Activated CD4-positive, alpha-beta T cell treated with anti-CD3 and anti-CD28 coated beads, Interleukin-2, amount 50 U/mL, for 4 hours (primary cell): ENCODE measurements around the gene TNFSF15.

Experiments
- DNase-seq, 2 experiments: peaks; one replicate each; pipeline ENCODE4 v3.0.0-alpha.2; 2020

The TNFSF15 gene

GRCh38 chr9:114805670-114806525 is at the start of gene TNFSF15:
TNFSF15 (minus strand) TSS chr9:114806039; CDS start chr9:114806012, 27 bp downstream.
- DNase-seq, result no peak

DNA sequence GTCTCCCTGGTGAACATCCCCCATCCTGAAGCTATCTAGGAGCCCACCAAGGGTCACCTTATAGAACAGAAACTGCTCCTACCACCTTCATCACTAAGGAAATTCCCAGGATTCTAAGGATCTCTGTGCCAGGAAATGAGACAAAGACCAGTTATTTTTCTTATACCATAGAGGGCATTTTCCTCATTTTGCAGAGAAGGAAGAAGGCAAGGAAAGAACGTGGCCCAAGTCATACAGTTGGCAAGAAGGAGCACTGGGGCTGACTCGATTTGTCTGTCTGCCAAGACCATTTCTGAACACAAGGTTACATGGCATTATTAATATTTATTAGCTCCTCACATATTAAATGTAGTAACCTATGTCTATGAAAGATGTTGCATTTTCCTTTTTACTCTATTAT is 49.6 kb upstream of the TNFSF15 start:
- no peak for DNase-seq

- DNase-seq, result no peak
These were observed 49.0 kb upstream of the TNFSF15 start for GRCh38 chr9:114854736-114855355.

GRCh38 chr9:114853071-114853855 is 47.4 kb upstream of the TNFSF15 start:
- no peak for DNase-seq

- no peak for DNase-seq
These were observed 46.3 kb upstream of the TNFSF15 start for GRCh38 chr9:114852050-114852594.

DNA sequence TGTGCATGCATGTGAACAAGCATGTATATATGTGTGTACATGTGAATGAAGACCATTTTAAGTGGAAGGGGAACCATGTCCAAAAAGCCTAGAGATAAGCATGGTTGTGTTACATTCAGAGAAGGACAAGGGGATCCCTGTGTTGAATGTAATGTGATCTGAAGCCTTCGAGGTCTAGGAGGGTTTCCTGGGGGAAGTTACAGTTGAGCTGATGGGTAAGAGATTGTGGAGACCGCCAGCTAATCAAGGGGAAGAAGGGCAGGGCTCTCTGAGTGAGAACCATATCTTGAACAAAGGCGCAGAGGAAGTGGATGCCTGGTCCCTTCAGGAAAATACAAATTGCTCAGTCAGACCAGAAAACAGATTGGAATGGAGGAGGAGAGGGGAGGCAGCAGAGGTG is 45.5 kb upstream of the TNFSF15 start:
- no peak for DNase-seq

- DNase-seq, result no peak
These were observed 45.0 kb upstream of the TNFSF15 start for GRCh38 chr9:114850871-114851270.

DNA sequence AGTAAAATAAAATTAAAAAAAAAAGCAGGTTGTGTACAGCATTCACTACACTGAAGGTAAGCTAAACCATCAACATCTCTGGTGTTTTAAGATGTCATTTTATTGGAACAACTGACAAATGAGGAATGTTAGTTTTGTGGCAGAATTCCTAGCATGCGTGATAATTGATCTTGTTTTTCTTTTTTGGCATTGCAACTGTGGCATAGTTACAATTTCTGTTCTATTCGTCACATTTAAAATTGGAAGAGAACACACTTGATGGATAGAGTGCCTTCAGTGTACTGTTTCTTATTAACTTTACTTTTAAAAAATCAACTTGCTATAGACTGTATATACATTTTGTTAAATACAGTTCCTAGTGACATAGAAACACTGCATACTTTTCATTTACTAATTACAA is 43.6 kb upstream of the TNFSF15 start:
- DNase-seq, result no peak

DNA sequence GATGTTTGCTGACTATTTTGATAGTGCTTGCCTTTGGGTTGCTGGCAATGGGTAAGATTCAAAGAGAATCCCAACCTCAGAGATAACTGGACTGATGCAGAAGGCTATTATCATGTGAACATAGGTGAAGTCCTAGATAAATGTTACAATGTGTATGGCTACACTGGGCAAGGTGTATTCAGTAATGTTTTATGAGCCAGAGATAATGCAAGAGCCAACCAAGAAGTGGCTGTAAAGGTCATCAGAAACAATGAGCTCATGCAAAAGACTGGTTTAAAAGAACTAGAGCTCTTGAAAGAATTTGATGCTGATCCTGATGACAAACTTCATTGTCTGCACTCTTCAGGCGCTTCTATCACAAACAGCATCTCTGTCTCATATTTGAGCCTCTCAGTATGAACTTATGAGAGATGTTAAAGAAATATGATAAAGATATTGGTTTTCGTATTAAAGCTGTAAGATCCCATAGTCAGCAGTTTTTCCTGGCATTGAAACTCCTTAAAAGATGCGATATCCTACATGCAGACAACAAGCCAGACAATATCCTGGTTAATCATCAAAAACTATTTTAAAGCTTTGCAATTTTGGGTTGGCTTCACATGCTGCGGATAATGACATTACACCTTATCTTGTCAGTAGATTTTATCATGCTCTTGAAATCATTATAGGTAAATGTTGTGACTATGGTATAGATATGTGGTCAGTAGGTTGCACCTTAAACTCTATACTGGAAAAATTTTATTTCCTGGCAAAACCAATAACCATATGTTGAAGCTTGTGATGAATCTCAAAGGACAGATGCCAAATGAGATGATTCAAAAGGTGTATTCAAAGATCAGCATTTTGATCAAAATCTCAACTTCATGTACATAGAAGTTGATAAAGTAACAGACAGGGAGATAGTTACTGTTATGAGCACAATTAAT is 41.9 kb upstream of the TNFSF15 start:
- DNase-seq, result no peak

DNA sequence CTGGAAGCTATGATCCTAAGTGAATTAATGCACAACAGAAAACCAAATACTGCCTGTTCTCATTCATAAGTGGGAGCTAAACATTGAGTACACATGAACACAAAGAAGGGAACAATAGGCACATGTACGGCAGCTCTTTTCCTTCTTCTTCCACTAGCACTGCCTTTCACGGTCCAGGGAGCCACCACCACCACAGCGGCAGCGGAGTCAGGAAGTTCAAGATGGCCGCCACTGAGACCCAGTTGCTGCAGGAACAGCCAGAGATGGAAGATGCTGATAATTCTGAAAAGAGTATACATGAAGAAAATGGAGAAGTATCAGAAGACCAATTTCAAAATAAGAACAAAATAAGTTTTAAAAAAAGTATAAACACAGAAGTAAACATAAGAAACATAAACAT is 39.5 kb upstream of the TNFSF15 start:
- DNase-seq, result no peak

GRCh38 chr9:114844766-114845165 is 38.9 kb upstream of the TNFSF15 start:
- no peak for DNase-seq

DNA sequence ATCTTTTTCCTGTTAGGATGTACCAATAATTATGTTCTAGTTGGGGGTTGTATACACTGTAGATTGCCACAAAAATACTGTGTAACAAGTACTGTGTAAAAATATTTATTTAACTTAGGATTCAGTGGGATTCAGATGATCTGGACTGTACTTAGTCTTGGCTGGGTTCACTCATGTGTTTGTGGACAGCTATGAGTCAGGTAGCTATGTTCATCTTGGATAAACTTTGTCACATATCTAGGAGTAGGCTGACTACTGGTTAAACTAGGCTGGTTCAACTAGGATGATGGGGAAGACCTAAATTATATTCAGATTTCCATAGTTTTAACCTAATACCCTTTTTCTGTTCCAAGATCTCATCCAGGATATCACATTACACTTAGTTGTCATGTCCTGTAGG is 32.1 kb upstream of the TNFSF15 start:
- DNase-seq, result no peak

GRCh38 chr9:114836769-114837168 is 30.9 kb upstream of the TNFSF15 start:
- DNase-seq, result no peak

GRCh38 chr9:114834386-114834785 is 28.5 kb upstream of the TNFSF15 start:
- no peak for DNase-seq

GRCh38 chr9:114830546-114830945 is 24.7 kb upstream of the TNFSF15 start:
- no peak for DNase-seq

DNA sequence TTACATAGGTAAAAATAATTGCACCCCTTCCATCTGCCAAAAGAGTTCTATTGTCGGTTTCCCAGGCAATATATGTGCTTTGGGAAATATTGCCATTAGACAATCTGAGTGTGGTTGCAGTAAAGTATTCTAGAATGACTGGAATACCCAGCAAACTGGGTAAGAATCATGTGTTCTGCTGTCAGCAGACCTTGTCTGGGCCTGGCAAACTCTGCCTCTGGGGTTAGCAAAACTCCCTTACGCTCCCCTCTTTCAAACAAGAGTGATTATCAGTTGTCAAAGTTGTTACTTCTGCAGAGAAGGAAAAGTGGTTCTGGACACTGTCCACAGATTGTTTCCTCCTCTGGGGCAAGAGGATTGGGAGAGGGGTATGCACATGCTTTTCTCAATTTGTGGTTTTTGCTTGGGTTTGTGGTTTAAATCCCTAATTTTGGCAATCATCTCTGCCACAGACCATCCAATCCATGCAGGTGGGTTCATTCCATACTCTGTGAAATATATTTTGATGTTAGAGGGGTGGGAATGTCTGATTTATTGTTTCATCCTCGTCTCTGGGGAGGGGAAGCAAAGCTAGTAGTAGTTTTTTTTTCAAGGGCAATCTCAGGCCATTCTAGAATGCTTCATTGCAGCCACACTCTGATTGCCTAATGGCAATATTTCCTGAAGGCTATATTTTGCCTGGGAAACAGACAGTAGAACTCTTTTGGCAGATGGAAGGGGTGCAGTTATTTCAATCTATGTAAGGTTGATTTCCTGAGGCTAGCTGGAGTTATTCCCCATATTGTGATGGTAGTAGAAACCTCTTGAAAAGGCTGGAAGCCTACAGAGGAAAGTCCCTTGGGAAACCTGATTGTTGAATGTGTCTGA is 24.0 kb upstream of the TNFSF15 start:
- DNase-seq, result no peak

GRCh38 chr9:114828303-114828650 is 22.4 kb upstream of the TNFSF15 start:
- DNase-seq, result no peak

DNA sequence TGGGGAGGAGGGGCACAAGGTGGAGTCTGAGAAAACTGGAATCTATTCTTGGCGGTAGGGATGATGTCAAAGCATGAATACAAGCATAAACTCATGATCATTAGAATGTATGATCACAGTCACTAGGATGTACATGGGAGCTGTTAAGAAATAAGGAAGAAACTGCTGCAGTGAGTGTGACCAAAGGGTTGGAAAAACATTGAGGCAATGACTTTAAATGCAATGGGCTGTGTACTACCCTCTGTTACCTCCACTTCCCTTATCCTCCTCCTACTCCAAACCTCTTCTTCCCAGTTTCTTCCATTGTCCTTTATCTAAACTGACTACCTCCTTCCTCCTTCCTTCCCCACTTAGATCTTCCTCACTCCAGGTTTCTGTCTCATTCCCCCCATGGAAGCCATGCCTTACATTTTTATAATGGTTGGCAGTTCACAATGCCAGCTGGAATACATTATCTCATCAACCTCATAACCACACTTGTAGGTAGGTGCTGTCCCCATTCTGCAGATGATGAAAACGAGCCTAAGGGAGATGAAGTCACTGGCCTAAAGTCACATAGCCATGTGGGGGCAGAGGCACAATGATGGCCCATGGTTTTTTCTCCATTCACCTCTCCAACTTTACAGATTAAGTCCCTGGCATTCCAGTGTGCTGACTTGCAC is 21.9 kb upstream of the TNFSF15 start:
- no peak for DNase-seq

DNA sequence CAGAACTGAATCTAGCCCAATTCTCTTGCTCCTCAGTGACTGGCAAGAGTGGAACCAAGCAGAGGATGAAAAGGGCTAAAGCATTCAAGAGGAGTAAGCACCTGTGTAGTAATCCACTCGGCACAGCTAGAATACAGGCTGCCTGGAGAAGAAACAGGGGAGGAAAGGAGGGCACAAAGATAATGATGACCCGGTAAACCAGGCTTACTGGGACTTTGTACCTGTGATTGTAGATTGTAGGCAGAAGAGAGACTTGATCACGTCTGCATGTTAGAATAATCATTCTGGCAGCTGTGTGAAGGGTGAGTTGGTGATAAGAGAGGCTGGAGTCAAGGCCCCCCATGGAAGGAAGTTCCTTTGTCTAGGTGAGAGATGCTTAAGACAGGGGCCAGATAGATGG is 20.6 kb upstream of the TNFSF15 start:
- no peak for DNase-seq

DNA sequence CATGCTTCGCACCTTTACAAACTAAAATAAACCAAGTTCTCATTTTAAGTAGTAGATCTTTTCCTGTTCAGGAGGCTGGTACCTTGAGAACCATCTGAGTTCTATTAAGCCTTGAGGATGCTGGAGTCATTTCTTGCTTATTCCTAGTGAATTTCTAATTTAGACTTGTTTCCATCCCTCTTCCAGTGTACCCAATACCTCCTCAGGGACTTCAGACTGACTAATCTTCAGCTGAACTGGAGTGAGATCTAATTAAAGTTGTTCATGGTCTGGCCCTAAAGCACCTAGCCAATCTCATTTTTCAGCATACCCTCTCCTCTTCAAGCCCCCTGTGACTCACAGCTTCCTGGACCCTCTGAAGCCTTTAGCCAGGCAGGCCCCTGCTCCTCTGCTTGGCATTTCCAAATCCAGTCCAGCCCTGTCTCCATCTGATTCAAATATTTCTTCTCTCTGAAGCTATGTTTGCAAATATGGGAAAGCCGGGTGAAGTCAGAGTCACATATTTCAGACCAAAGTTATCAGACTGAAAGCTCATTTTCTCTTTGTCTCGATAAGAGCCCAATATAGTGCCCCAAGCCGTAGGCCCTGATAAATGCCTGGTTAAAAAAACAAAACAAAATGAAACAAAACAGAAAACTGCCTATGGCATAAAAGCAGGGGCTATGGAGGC is 19.4 kb upstream of the TNFSF15 start:
- no peak for DNase-seq
